Neuron (in vitro differentiated cells): Measurements from ENCODE around the gene GAS2.

Experiments
- H2AFZ ChIP-seq: one replicate; pipeline ENCODE4 v1.6.1; 2013; ENCODE audit warnings: low read depth, mild to moderate bottlenecking, inconsistent platforms, low read length, moderate library complexity
- H3K27me3 ChIP-seq: one replicate; pipeline ENCODE4 v1.6.1; 2013; ENCODE audit warnings: low read length; ENCODE audit not compliant: insufficient read depth
- H3K36me3 ChIP-seq: one replicate; pipeline ENCODE4 v1.6.1; 2013; ENCODE audit warnings: low read length; ENCODE audit not compliant: insufficient read depth
- H3K4me1 ChIP-seq: one replicate; pipeline ENCODE4 v1.6.1; 2013; ENCODE audit warnings: low read length; ENCODE audit not compliant: insufficient read depth
- H3K4me3 ChIP-seq: 2 replicates; pipeline ENCODE4 v1.5.1; 2013; ENCODE audit warnings: mild to moderate bottlenecking, low read length, moderate library complexity
- H3K9me3 ChIP-seq: one replicate; pipeline ENCODE4 v1.6.1; 2013; ENCODE audit warnings: low read length

GAS2 gene

DNA sequence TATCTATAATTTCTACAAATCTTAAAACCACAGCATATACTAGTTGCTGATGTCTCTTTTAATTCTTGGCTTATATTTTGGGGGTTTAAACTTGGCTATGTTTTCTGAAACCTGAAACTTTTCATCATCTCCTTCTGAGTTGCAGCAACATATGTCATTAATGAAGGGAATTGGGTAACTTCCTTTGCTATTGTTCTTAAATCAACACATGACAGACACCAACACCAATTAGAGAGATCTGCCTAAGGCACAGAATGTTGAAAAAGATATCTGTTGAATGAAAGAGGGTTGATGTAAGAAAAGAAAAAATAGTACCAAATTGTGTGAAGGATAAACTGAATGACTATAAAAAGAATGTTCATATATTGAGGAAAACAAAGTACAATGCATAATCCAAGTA, 10.3 kb upstream of the GAS2 start:
- Histone ChIP-seq H3K4me1 (peaks cover 3% of the 10 kb centered on the region), H3K9me3 (no peaks in the 10 kb centered on the region), H2AFZ (no peak overlapping the region), H3K27me3 (no peaks in the 10 kb centered on the region), H3K36me3 (no peaks in the 10 kb centered on the region), H3K4me3 (no peak overlapping the region)

DNA sequence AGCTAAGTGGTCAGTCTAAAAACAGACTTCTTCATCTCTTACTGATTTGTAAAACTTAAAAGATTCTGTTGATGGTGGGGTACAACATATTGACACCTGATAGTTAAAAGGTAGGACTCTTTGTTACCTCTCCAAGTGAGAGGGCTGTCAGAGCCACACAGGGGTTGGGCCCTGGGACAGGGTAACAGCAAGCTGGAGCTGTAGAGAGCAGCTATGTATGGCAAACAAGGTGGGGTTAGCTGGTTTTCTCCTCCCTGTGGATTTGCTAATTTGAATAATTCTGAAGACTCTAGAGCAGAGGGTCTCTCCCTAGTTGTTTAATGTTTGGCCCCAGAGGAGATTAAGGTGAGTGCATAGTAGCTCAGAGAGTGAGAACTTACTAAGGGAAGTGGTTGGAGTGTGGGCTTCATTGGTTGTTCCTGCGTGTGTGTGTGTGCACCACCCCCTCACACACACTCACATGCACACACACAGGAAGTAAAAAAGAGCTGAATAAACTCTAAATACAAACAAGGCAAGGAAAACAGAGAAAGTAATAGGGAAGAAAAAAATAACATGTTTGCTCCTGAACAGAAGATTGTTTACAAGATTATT, 9.2 kb upstream of the GAS2 start:
- Histone ChIP-seq H3K9me3 (no peaks in the 10 kb centered on the region), H3K27me3 (no peaks in the 10 kb centered on the region), H3K4me1 (peaks cover 3% of the 10 kb centered on the region), H3K36me3 (no peaks in the 10 kb centered on the region), H2AFZ (no peak overlapping the region), H3K4me3 (no peak overlapping the region)

DNA sequence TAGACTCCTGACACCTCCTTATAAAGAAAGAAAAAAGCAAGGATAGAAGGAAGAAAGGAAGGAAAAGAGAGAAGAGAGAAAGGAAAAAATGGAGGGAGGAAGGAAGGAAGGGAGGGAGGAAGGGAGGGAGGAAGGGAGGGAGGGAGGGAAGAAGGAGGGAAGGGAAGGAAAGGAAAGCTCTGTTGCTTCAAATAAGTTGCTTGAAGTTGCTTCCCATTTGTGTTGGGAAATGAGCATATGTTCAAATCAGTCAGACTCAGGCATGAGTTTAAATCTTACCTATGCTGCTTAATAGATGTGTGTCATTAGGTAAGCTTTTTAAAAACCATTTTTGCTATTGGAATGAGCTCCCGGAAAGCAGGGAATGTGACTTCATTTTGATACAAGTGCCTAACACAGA, 6.6 kb upstream of the GAS2 start:
- H3K36me3 ChIP-seq = no peaks in the 10 kb centered on the region
- no peaks in the 10 kb centered on the region for H3K27me3 ChIP-seq
- H3K9me3 ChIP-seq = no peaks in the 10 kb centered on the region
- H2AFZ ChIP-seq = no peak overlapping the region
- H3K4me3 ChIP-seq = no peak overlapping the region
- H3K4me1 ChIP-seq = no peaks in the 10 kb centered on the region

DNA sequence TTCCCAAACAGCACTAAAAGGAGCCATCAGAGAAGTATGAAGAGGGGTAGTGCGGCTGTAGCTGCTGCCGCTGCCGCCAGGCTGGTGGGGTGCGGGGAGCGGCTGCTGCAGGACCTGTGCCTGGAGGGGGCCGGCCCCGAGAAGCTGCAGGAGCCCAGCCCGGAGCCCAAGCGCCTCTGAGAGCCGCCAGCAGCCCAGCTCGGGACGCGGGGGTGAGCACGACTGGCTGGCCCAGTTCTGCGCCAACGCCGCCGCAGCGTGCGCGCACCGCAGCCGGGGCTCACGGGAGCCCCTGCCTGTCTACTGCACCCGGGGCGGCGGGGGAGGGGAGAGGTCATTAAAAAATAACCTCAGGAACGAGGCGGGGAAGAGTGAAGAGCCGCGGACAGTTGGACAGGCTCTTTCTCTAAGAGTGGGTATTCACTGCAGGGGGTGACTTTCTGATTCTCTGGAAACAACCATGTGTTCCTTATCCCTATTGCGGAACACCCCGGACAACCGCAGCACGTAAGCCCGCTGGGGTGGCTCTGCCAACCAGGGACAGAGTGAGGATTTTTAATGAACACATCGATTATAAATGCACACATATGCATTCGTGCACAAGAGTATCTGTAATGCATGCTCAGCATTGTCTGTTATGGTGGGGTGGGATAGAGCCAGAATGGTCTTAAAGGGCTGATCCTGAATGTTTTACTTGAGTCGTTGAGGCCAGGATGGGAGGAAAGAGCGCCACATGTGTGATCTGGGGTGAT, 453 bp downstream of the GAS2 start:
- Histone ChIP-seq H3K4me3 (peak overlapping the region; percentile 56), H3K36me3 (no peaks in the 10 kb centered on the region), H3K4me1 (peaks cover 11% of the 10 kb centered on the region), H2AFZ (peak overlapping the region; percentile 80), H3K27me3 (no peaks in the 10 kb centered on the region), H3K9me3 (no peaks in the 10 kb centered on the region)

DNA sequence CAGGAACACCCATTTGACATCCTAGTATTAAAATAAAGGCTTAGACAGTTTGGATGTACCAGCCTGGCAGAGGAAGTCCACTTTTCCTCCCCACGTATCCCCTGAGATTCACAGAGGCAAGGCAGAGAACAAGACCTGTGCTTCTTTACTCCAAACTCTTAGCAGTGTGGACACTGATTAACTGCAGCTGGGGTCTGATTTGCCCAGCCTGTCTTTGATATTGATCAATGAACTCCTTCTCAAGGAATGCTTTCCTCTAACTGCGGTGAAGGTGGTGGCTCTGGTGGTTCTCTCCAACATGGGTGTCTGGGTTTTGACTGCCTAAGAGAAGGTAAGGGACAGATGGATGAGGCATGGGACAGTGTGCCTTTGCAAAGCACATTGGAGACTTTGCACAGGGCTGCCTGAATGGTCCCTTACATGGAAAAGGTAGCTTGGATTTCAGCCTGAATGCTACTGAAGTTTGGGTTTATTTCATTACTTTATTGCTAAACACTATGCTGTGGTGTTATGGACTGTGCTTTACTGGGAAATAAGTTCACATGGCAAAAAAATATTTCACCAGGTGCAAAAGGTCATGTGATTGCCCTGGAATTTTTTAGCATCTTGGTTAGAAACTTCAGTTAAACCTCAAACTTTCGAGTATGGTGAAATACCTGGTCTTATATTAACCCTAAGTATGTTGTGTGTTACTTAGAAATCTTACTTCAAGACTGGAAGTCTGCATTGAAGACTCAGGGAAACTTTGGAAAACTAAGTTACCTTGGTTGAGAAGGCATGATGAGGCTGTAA, 1.8 kb downstream of the GAS2 start:
- peaks cover 11% of the 10 kb centered on the region for H3K4me1 ChIP-seq
- H2AFZ ChIP-seq = no peak overlapping the region
- H3K27me3 ChIP-seq = no peaks in the 10 kb centered on the region
- H3K9me3 ChIP-seq = no peaks in the 10 kb centered on the region
- no peaks in the 10 kb centered on the region for H3K36me3 ChIP-seq
- H3K4me3 ChIP-seq = no peak overlapping the region

DNA sequence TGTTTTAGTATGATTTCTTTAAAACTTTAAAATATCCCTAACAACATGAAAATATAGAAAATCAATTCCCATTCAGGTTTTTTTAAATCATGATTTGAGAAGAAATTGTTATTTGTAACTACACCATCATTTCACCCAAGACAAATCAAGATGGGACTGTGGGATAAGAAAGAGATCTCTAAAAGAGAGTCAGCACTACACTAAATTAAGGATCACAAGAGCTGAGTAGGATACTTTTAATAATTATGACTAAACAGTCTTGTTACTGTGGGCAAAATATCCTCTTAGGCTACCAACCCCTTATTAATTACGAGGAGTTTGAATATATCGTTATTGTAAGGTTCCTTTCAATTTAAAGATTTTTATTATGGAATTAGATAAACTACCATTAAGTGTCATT, 3.0 kb downstream of the GAS2 start:
- Histone ChIP-seq H2AFZ (no peak overlapping the region), H3K9me3 (no peaks in the 10 kb centered on the region), H3K36me3 (no peaks in the 10 kb centered on the region), H3K4me3 (no peak overlapping the region), H3K27me3 (no peaks in the 10 kb centered on the region), H3K4me1 (peaks cover 11% of the 10 kb centered on the region)

DNA sequence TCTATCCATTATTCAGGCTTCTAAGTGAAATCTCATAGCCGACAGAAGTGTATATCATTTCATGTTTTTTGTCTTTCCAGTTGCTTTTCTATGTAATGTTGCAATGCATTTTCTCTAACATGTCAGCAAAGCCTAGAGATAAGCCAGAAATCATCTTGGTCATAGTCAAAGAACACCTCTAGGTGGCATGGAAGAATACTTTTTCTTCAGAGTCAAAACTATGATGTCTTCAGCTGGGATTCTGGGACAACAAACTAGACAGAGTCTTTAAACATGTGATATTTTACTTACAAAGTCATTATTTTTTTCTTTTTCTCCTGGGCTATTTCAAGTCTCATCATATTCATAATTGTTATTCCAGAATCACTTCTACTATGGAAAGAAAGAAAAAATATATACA, 4.4 kb downstream of the GAS2 start:
- no peaks in the 10 kb centered on the region for H3K9me3 ChIP-seq
- no peak overlapping the region for H2AFZ ChIP-seq
- peaks cover 15% of the 10 kb centered on the region for H3K4me1 ChIP-seq
- no peaks in the 10 kb centered on the region for H3K36me3 ChIP-seq
- H3K27me3 ChIP-seq = no peaks in the 10 kb centered on the region
- no peak overlapping the region for H3K4me3 ChIP-seq

DNA sequence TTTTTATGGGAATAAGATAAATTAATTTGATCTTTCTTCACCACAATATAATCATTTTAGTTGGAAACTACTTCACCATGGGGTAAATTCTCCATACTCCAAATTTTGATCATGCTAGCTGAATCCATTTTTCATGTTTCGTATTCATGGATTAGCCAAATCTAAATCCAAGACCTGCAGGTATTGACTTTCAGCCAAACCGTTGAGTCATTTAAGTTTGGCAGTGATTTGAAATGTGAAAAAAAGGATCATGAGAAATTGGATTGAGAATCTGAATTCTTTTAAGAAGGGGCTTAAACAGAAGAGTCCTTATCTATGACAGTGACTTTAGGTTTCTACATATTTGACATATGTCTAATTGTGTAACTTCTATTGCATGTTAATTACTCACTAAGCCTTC, 5.3 kb downstream of the GAS2 start:
- Histone ChIP-seq H3K9me3 (no peaks in the 10 kb centered on the region), H3K4me1 (peaks cover 7% of the 10 kb centered on the region), H3K4me3 (no peak overlapping the region), H3K27me3 (no peaks in the 10 kb centered on the region), H2AFZ (no peak overlapping the region), H3K36me3 (no peaks in the 10 kb centered on the region)

DNA sequence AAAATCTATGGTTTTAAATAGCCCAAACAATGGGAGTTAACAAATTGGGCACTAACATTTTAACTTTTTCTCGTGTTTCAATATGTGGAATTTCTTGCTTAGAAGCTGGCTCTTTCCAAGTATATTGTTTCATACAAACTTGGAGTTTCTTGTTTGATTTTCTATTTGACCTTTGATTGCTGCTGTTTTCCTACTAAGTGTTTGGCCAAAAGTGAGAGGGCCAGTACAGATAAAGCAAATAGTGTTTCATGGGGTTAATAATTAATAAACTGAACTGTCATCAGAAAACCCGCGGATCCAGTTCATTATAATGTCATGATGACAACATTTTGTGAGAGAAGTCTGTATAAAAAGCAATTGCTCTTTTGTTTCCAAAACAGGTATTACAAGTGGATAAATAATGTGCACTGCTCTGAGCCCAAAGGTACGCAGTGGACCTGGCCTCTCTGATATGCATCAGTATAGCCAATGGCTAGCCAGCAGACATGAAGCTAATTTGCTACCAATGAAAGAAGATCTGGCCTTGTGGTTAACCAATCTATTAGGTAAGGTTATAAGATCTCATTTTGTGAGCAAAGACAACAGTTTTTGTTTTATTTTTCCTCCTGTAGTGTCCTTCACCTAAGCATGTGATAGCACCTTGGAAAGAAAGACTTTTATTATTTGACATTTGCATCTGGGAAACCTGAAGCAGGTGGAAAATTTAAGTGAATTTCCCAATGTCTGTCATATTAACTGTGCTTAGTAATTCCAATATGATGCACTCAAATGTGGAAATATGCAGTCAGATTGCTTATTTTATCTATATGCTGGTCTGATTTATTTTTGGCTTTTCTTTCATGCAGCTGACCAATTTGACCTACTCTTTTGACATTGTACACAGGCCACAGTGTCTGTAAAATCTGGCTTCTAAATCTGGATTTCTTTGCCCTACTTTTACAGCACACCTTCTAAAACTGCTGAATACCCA, 8.3 kb downstream of the GAS2 start:
- Histone ChIP-seq H2AFZ (no peak overlapping the region), H3K27me3 (no peaks in the 10 kb centered on the region), H3K36me3 (no peaks in the 10 kb centered on the region), H3K4me3 (no peak overlapping the region), H3K9me3 (no peaks in the 10 kb centered on the region), H3K4me1 (peaks cover 5% of the 10 kb centered on the region)

DNA sequence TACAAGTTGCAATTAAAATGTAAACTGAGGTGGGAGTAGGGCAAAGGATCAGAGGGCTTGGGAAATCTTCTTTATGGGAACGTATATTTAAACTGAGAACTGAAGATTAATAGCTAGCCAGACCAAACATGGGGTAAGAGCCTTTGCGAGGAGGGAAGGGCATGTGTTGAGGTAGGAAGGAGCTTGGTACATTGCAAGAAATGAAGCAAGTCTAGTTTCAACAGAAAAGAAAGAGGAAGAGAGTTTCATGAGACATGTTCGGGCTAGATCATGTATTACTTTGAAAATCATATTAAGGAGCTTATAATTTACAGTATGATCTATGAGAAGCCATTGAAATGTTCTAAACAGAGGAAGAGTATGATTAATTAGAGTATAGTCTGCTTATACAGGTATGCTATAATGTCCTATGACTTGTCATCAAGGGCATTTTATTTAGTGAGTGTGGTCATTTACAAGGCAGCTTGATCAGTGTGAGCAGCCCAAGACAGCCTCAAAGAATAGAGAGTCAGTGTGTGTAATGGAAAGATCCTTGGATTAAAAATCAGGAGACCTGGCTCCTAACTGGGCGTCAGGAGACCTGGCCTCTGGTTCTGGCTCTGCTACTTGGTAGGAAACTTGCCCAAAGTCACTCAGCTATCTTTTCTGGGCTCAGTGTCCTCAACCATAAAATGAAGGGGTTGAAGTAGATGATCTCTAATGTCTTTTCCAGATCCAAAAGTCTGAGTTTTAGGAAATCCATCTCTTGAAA, 10.9 kb downstream of the GAS2 start:
- Histone ChIP-seq H2AFZ (no peak overlapping the region), H3K36me3 (no peaks in the 10 kb centered on the region), H3K4me1 (peaks cover 5% of the 10 kb centered on the region), H3K27me3 (no peaks in the 10 kb centered on the region), H3K4me3 (no peak overlapping the region), H3K9me3 (no peaks in the 10 kb centered on the region)

DNA sequence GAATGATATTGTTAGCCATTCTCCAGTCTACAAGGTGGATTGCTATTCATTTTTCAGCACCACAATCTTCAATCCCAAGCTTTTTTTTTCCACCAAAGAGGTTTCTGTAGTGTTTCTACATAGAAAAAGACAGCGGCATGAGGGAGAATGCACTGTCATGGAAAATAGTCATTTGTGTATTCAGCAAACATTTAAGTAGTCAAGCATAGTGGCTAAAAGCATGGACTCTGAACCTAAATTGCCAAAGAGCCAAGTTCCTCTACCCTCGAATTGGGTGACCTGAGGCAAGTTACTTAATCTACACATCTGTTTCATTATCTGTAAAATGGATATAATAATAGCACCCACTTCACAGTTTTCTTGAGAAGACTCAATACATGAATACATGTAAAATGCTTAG, 14.2 kb downstream of the GAS2 start:
- Histone ChIP-seq H3K36me3 (no peaks in the 10 kb centered on the region), H3K27me3 (no peaks in the 10 kb centered on the region), H3K4me1 (no peaks in the 10 kb centered on the region), H2AFZ (no peak overlapping the region), H3K4me3 (no peak overlapping the region), H3K9me3 (no peaks in the 10 kb centered on the region)

DNA sequence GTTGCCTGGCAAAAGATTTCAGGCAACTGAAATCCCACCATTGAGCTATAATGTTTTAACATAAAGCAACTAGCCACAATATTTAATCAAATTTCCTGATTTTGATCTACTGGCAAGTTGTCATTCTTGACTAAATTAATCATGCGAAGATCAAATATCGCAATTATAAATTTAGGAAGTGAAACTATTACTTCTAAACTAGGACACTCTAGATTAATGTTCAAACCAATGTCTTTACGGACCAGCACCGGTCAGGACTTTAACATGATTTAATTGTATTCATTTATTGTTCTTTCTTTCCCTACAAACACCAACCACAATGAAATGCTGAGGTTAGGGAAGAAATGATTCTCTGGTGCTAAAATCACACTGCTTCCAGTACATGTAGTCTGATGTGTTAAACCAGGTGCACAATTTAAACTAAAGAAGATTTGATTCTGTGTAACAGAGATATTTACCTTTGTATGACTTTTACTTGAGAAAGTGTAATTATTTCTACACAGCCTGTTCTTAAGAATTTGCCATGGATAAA, 14.9 kb downstream of the GAS2 start:
- H3K4me3 ChIP-seq = no peak overlapping the region
- no peaks in the 10 kb centered on the region for H3K4me1 ChIP-seq
- no peaks in the 10 kb centered on the region for H3K9me3 ChIP-seq
- no peaks in the 10 kb centered on the region for H3K36me3 ChIP-seq
- H2AFZ ChIP-seq = no peak overlapping the region
- no peaks in the 10 kb centered on the region for H3K27me3 ChIP-seq
